HL-60 (cell line): ENCODE results near the gene LRRTM4.

ENCODE experiments used
- DNase-seq, 2 experiments: peaks; one replicate each; pipeline ENCODE4 v3.0.0-alpha.2; 2010 to 2020; ENCODE audit warnings: low read depth in 1 of 2, low spot score in 1 of 2
- H3K27ac ChIP-seq: fragments of 250-450 bp; sonication (Bioruptor Pico); replicated peaks from 2 replicates; pipeline ENCODE4 v1.5.1; 2020; ENCODE audit warnings: mild to moderate bottlenecking, moderate library complexity
- H3K27me3 ChIP-seq: fragments of 250-450 bp; sonication (Bioruptor Pico); 2 replicates; pipeline ENCODE4 v1.5.1; 2021; ENCODE audit warnings: mild to moderate bottlenecking, moderate library complexity; ENCODE audit not compliant: insufficient read depth, poor library complexity, severe bottlenecking
- H3K4me3 ChIP-seq: replicated peaks from 2 replicates; pipeline ENCODE4 v1.5.1; 2011; ENCODE audit warnings: mild to moderate bottlenecking, control low read depth, low read length; ENCODE audit not compliant: insufficient read depth
- CTCF ChIP-seq: IDR thresholded peaks from one replicate; pipeline ENCODE4 v1.5.1; 2011; ENCODE audit warnings: low read length, control low read depth, inconsistent platforms; ENCODE audit not compliant: insufficient read depth
- GABPA ChIP-seq: IDR thresholded peaks from 2 replicates; pipeline ENCODE4 v1.6.1; 2012; ENCODE audit warnings: low read depth
- POLR2AphosphoS5 ChIP-seq: IDR thresholded peaks from 2 replicates; pipeline ENCODE4 v1.6.1; 2012; ENCODE audit warnings: low read depth
- SPI1 ChIP-seq: IDR thresholded peaks from 2 replicates; pipeline ENCODE4 v1.6.1; 2012; ENCODE audit warnings: low read depth, mild to moderate bottlenecking, borderline replicate concordance
- TF ChIP-seq, protein P1 (sequence below): IDR thresholded peaks from 2 replicates; pipeline ENCODE4 v1.6.1; 2012; ENCODE audit warnings: low read depth; ENCODE audit not compliant: insufficient replicate concordance

The LRRTM4 gene

GRCh38 chr2:76870011-76870410, 652.2 kb downstream of the LRRTM4 start:
- Histone ChIP-seq H3K27ac (no peak overlapping the region), H3K27me3 (no peaks in the 10 kb centered on the region), H3K4me3 (no peak overlapping the region)
- DNase-seq = no peak
- no peak for TF ChIP-seq SPI1
- TF ChIP-seq POLR2AphosphoS5 = no peak

GRCh38 chr2:76867854-76868253, 654.3 kb downstream of the LRRTM4 start:
- Histone ChIP-seq H3K4me3 (no peak overlapping the region), H3K27ac (no peak overlapping the region), H3K27me3 (no peaks in the 10 kb centered on the region)
- TF ChIP-seq GABPA (no peak), SPI1 (no peak), POLR2AphosphoS5 (no peak), CTCF (no peak)
- TF ChIP-seq, protein P1, sequence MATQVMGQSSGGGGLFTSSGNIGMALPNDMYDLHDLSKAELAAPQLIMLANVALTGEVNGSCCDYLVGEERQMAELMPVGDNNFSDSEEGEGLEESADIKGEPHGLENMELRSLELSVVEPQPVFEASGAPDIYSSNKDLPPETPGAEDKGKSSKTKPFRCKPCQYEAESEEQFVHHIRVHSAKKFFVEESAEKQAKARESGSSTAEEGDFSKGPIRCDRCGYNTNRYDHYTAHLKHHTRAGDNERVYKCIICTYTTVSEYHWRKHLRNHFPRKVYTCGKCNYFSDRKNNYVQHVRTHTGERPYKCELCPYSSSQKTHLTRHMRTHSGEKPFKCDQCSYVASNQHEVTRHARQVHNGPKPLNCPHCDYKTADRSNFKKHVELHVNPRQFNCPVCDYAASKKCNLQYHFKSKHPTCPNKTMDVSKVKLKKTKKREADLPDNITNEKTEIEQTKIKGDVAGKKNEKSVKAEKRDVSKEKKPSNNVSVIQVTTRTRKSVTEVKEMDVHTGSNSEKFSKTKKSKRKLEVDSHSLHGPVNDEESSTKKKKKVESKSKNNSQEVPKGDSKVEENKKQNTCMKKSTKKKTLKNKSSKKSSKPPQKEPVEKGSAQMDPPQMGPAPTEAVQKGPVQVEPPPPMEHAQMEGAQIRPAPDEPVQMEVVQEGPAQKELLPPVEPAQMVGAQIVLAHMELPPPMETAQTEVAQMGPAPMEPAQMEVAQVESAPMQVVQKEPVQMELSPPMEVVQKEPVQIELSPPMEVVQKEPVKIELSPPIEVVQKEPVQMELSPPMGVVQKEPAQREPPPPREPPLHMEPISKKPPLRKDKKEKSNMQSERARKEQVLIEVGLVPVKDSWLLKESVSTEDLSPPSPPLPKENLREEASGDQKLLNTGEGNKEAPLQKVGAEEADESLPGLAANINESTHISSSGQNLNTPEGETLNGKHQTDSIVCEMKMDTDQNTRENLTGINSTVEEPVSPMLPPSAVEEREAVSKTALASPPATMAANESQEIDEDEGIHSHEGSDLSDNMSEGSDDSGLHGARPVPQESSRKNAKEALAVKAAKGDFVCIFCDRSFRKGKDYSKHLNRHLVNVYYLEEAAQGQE = no peak
- DNase-seq = no peak

- no peak overlapping the region for H3K4me3 ChIP-seq
- TF ChIP-seq, protein P1 = no peak
- TF ChIP-seq CTCF = no peak
- TF ChIP-seq SPI1 = no peak
- TF ChIP-seq GABPA = no peak
- no peak for TF ChIP-seq POLR2AphosphoS5
- H3K27me3 ChIP-seq = no peaks in the 10 kb centered on the region
- H3K27ac ChIP-seq = no peak overlapping the region
- no peak for DNase-seq
Observed at GRCh38 chr2:76866464-76866863, 655.7 kb downstream of the LRRTM4 start.

- no peak overlapping the region for H3K4me3 ChIP-seq
- H3K27me3 ChIP-seq = no peaks in the 10 kb centered on the region
- H3K27ac ChIP-seq = no peak overlapping the region
- TF ChIP-seq, protein P1 = no peak
- TF ChIP-seq CTCF (no peak), GABPA (no peak), SPI1 (no peak), POLR2AphosphoS5 (no peak)
- DNase-seq = no peak
Observed at GRCh38 chr2:76862901-76863300, 659.3 kb downstream of the LRRTM4 start.
